Body of pancreas (tissue), 4 donors: ENCODE results near the gene TRIP11.

ENCODE experiments used
- CTCF ChIP-seq, 7 experiments: fragments of 450-650 bp in 4 of 7; fragments of 200-600 bp in 3 of 7; sonication (generic) in 3 of 7; IDR thresholded peaks; one replicate each; pipeline ENCODE4 v1.5.1; 2016 to 2019; ENCODE audit warnings: antibody characterized with exemption in 7 of 7
- POLR2A ChIP-seq, 3 donors: fragments of 450-650 bp; IDR thresholded peaks; one replicate each; pipeline ENCODE4 v1.6.1; 2016; ENCODE audit warnings: antibody characterized with exemption in 3 of 3, mild to moderate bottlenecking in 2 of 3

- no peak for TF ChIP-seq CTCF (IDR thresholded peaks at IDR 0.05)
- TF ChIP-seq POLR2A (IDR thresholded peaks at IDR 0.05), result no peak
Measured at GRCh38 chr14:91997492-91997891, 42.4 kb downstream of the TRIP11 start.
